GOT3 (cell line): ENCODE data around the gene AIP.
A peak's percentile ranks its signal among the peaks of the same experiment; 100 is the strongest.

Source experiments
- DNase-seq: peaks from one replicate; lab custom pipeline; 2025; ENCODE audit warnings: mixed read lengths; lab: John Stamatoyannopoulos, UW

Gene AIP

DNA sequence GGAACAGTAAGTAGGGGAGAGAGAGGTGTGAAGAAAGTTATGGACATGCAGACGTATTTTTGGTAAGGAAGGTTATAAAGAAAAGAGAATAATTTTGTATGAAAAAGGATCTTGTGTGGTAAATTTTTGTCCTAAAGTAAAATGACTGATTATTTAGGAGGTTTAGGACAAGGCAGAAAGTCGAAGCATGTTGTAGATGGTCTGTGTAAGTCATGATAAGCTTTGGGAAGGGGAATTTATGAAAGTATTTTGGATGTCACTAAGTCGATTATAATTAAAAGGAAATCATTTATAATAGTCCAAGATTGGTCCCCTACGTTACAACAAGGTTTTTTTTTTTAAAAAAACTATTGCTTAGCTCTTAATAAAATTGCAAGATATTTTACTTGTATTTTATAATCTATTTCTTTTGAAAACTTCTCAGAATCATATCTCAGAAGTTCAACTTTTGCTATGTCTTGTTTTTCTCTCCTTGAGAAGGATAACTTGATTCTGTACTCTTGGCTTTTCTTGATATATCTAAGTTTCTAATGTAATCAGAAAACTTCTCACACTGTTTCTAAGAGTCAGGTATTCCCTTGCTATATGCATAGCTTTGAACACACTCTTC is 51.3 kb downstream of the AIP start:
- no peak for DNase-seq

DNA sequence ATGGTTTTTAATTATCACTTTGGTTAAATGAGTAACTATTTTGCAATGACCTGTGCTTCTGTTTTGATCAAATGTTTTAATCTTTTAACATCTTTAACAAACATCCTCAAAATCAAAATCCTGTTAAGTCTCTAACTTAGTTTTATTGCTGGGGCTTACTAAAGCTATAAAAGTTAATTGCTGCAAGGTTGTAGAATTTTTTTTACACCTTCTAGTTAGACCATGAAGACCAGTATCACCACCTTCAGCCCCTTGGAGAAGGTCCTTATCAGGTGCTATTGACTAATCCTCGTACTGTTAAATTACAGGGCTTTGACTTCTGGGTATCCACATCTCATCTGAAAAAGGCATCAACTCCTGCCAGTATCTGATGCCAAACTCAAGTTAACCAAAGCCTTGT is 52.7 kb downstream of the AIP start:
- DNase-seq = no peak

DNA sequence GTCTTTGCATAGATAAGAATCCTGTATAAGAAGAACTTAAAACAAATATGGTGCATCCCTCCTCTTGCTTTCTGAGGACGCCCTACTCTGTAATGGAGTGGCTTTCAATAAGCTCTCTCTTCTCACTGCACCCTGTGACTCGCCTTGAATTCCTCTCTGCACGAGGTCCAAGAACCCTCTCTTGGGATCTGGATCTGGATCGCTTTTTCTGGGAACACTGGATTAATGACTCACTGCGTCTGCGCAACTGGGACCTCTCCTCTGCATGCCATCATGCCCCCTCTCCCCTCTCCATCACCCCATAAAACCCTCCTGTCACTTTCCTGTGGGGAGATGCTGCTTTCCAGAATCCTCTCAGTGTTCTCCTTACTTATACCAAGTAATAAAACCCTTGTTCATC is 55.5 kb downstream of the AIP start:
- peak; percentile 7 for DNase-seq

DNA sequence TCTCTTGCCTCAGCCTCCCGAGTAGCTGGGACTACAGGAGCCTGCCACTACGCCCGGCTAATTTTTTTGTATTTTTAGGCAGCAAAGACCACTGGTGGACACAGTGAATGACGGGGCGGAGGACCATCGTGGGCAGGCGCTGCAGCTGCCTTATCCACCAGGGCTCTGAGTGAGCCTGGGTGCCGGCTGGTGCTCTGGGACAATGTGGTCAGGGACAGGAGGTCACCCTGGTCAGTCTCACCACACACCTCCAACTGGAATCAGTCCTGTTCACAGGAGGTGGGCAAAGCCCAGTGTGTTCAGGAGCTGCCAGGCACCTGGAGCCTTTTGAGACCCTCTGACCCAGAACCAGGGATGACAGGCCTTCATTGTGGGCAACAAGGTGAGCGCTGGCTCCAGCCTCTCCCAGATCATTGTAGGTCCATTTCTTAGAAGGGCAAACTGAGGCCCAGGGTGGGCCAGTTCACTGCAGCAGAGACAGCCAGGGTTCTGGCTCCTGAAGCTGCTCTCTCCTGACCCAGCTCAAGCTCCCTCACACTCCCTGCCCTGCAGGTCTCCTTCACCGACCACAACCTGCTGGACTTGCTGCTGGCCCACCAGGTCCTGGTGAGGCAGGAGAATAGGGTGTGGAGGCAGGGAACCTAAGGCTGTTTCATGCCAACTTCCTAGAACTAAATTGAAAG is 56.1 kb downstream of the AIP start:
- no peak for DNase-seq

DNA sequence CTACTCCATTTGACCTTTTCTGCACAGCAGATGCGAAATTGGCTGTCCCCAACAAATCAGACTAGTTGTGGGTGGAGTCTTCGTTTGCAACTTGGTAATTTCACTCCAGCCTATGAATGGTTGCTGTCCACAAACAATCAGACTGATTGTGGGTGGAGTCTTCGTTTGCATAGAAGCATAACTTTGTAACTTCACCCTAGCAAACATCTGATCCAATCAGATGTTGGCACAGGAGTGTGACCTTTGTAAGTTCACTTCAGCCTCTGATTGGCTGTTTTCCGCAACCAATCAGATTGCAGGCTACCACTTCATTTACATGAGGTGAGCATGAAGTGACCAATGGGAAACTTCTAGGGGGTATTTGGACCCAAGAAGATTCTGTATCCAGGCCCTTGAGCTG is 56.7 kb downstream of the AIP start:
- DNase-seq = no peak
